Stimulated activated CD4-positive, alpha-beta T cell treated with anti-CD3 and anti-CD28 coated beads, TNF-alpha, amount 100 ng/mL, for 4 hours (primary cell): ENCODE results near the gene ABHD6.
A peak's percentile ranks its signal among the peaks of the same experiment; 100 is the strongest.
"Not testable (repeated sequence)": the region's sequence is repeated elsewhere in the genome, so short reads cannot be mapped to it uniquely, and the experiment has no call there.

Experiments
- DNase-seq, 3 experiments: peaks; one replicate each; pipeline ENCODE4 v3.0.0-alpha.2; 2020; ENCODE audit warnings: low read depth in 3 of 3

ABHD6 gene

GRCh38 chr3:58209933-58210332 is 27.7 kb upstream of the ABHD6 start:
- DNase-seq = no peak

- no peak for DNase-seq
Observed at GRCh38 chr3:58210761-58211460, 26.7 kb upstream of the ABHD6 start, which contains the start of gene DNASE1L3. DNASE1L3 (minus strand) TSS chr3:58210972; CDS start chr3:58210906, 66 bp downstream.

- no peak for DNase-seq
Observed at GRCh38 chr3:58214484-58215316, 22.9 kb upstream of the ABHD6 start.

GRCh38 chr3:58215317-58216025 is 22.1 kb upstream of the ABHD6 start:
- DNase-seq = no peak

- no peak for DNase-seq
Observed at GRCh38 chr3:58216496-58217195, 20.9 kb upstream of the ABHD6 start.

GRCh38 chr3:58217209-58217811 is 20.3 kb upstream of the ABHD6 start:
- DNase-seq = peak; percentile 20 to 28 (median 27)

GRCh38 chr3:58218904-58219303 is 18.7 kb upstream of the ABHD6 start:
- DNase-seq = no peak

- no peak for DNase-seq
Observed at GRCh38 chr3:58222161-58222724, 15.3 kb upstream of the ABHD6 start.

GRCh38 chr3:58223855-58224254 is 13.7 kb upstream of the ABHD6 start:
- no peak for DNase-seq

- not testable (repeated sequence) for DNase-seq
Observed at GRCh38 chr3:58227933-58228332, 9.7 kb upstream of the ABHD6 start.

- DNase-seq = no peak
Observed at GRCh38 chr3:58230876-58231552, 6.6 kb upstream of the ABHD6 start.

GRCh38 chr3:58231666-58232065 is 5.9 kb upstream of the ABHD6 start:
- no peak for DNase-seq

- DNase-seq = no peak
Observed at GRCh38 chr3:58234516-58234931, 3.1 kb upstream of the ABHD6 start.

GRCh38 chr3:58235970-58236369 is 1.6 kb upstream of the ABHD6 start:
- DNase-seq = no peak

GRCh38 chr3:58236527-58237237 is 910 bp upstream of the ABHD6 start:
- DNase-seq = no peak

GRCh38 chr3:58237941-58238681 is 519 bp downstream of the ABHD6 start:
- peak in 2 of 3 experiments; percentile 22 to 31 for DNase-seq

GRCh38 chr3:58238830-58239229 is 1.2 kb downstream of the ABHD6 start:
- no peak for DNase-seq

GRCh38 chr3:58241306-58242044 is 3.9 kb downstream of the ABHD6 start:
- DNase-seq = no peak
